Caco-2 (cell line): ENCODE data around the gene TAF3. TPM values are rescaled to one million over a fixed set of nuclear protein-coding genes. Genes with fewer than 3 reads are reported as not detected.

Experiments
- BruUV-seq: library from RNA; stranded (reverse); fragments of 400-500 nt; replicated peaks from 2 replicates; lab custom pipeline; 2021; lab: Mats Ljungman, UMichigan
- CTCF ChIA-PET: fragments of 300-600 bp; sonication (Branson Sonifier 250); formaldehyde crosslinking; loops from one replicate; lab custom pipeline; 2022; ENCODE audit warnings: antibody characterized with exemption; lab: Charles Lee
- POLR2A ChIA-PET: fragments of 300-600 bp; sonication (Branson Sonifier 250); formaldehyde crosslinking; loops from one replicate; lab custom pipeline; 2022; ENCODE audit warnings: antibody characterized with exemption; lab: Charles Lee
- DNase-seq, 2 experiments: peaks; one replicate each; pipeline versions ENCODE4 v3.0.0 to v3.0.0-alpha.2; 2020 to 2022
- H3K27me3 ChIP-seq: replicated peaks from 2 replicates; pipeline ENCODE4 v1.6.0; 2011; ENCODE audit warnings: low read length; ENCODE audit not compliant: control insufficient read depth, insufficient read depth
- H3K36me3 ChIP-seq: 2 replicates; pipeline ENCODE4 v1.5.1; 2011; ENCODE audit warnings: low read length; ENCODE audit not compliant: control insufficient read depth, insufficient read depth
- H3K4me1 ChIP-seq: fragments of 250-450 bp; sonication (Bioruptor Pico); 2 replicates; pipeline ENCODE4 v1.5.1; 2020; ENCODE audit warnings: mild to moderate bottlenecking
- H3K4me3 ChIP-seq: 2 replicates; pipeline ENCODE4 v1.5.1; 2011; ENCODE audit warnings: low read depth, mild to moderate bottlenecking, control low read depth, low read length
- H3K9me3 ChIP-seq: fragments of 250-450 bp; sonication (Bioruptor Pico); 2 replicates; pipeline ENCODE4 v1.5.1; 2020; ENCODE audit warnings: mild to moderate bottlenecking, moderate library complexity
- H3K27ac Mint-ChIP-seq: one replicate; pipeline ENCODE4 v1.8.0; 2022; ENCODE audit warnings: mixed read lengths; ENCODE audit not compliant: unreplicated experiment
- H3K27me3 Mint-ChIP-seq: one replicate; pipeline ENCODE4 v1.8.0; 2022; ENCODE audit warnings: mixed read lengths; ENCODE audit not compliant: insufficient read depth, unreplicated experiment
- H3K36me3 Mint-ChIP-seq: one replicate; pipeline ENCODE4 v1.8.0; 2022; ENCODE audit warnings: mild to moderate bottlenecking, mixed read lengths; ENCODE audit not compliant: insufficient read depth, unreplicated experiment
- H3K4me1 Mint-ChIP-seq: one replicate; pipeline ENCODE4 v1.8.0; 2022; ENCODE audit warnings: low read depth, mixed read lengths; ENCODE audit not compliant: unreplicated experiment
- H3K4me3 Mint-ChIP-seq: one replicate; pipeline ENCODE4 v1.8.0; 2022; ENCODE audit warnings: mild to moderate bottlenecking, moderate library complexity, mixed read lengths; ENCODE audit not compliant: unreplicated experiment
- H3K9me3 Mint-ChIP-seq: one replicate; pipeline ENCODE4 v1.8.0; 2022; ENCODE audit warnings: mixed read lengths; ENCODE audit not compliant: unreplicated experiment
- intact Hi-C: fragments of 100-400 bp; cut with micrococcal nuclease; formaldehyde crosslinking; loops from one replicate; pipeline ENCODE4 v1.10.0; 2022; ENCODE audit not compliant: unreplicated experiment
- total RNA-seq: library from RNA; stranded (reverse); gene quantifications from 2 replicates; pipeline ENCODE4 v1.2.3, GENCODE V29; 2022
- TF ChIP-seq, protein P1 (sequence below), 2 experiments: fragments of 200-600 bp in 1 of 2; IDR thresholded peaks; 1 replicate in 1 of 2; 2 replicates in 1 of 2; pipeline versions ENCODE4 v1.5.1 to v1.8.0; 2011 to 2022; ENCODE audit warnings: antibody characterized with exemption in 1 of 2, control low read depth in 1 of 2, inconsistent platforms in 1 of 2, low read depth in 1 of 2, low read length in 1 of 2, mild to moderate bottlenecking in 1 of 2, moderate library complexity in 1 of 2; ENCODE audit not compliant: insufficient read depth in 1 of 2, severe bottlenecking in 1 of 2, unreplicated experiment in 1 of 2

Gene TAF3
- total RNA-seq, 1 experiment from 2014 or later: 30.6 TPM

DNA sequence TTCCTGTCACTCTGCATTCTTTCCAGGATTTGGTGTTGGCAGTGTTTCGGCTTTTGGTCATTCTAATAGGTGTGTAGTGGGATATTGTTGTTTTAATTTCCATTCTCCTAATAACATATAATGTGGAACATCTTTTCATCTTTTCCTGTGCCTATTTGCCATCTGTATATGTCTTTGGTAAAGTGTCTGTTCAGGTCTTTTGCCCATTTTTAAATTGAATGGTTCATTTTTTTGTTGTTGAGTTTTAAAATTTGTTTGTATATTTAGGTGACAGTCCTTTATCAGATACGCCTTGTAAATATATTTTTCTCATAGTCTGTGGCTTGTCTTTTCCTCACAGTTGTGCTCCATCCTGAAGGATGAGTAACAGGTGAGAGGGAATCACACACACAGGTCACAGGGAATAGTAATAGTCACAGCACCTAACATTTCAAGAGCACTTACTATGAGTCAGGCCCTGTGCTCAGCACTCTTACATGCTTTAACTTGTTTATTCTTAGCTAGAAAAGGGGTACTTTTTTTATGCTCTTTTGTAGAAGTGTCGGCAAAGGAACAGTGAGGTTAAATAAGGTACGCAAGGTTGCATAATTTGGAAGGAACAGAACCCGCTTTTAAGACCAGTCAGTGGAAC lies 119.1 kb downstream of the TAF3 start:
- Histone ChIP-seq H3K4me3 (no peak overlapping the region), H3K4me1 (peaks cover 26% of the 10 kb centered on the region), H3K9me3 (no peaks in the 10 kb centered on the region), H3K36me3 (no peaks in the 10 kb centered on the region), H3K27me3 (no peaks in the 10 kb centered on the region)
- peaks cover 44% of the 10 kb centered on the region for H3K4me1 Mint-ChIP-seq
- H3K27me3 Mint-ChIP-seq: no peaks in the 10 kb centered on the region
- no peak overlapping the region for H3K4me3 Mint-ChIP-seq
- H3K27ac Mint-ChIP-seq: no peak overlapping the region
- no peak for DNase-seq
- TF ChIP-seq, protein P1, sequence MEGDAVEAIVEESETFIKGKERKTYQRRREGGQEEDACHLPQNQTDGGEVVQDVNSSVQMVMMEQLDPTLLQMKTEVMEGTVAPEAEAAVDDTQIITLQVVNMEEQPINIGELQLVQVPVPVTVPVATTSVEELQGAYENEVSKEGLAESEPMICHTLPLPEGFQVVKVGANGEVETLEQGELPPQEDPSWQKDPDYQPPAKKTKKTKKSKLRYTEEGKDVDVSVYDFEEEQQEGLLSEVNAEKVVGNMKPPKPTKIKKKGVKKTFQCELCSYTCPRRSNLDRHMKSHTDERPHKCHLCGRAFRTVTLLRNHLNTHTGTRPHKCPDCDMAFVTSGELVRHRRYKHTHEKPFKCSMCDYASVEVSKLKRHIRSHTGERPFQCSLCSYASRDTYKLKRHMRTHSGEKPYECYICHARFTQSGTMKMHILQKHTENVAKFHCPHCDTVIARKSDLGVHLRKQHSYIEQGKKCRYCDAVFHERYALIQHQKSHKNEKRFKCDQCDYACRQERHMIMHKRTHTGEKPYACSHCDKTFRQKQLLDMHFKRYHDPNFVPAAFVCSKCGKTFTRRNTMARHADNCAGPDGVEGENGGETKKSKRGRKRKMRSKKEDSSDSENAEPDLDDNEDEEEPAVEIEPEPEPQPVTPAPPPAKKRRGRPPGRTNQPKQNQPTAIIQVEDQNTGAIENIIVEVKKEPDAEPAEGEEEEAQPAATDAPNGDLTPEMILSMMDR (IDR thresholded peaks at IDR 0.05; ENCODE audit: insufficient read depth in 1 of 2, low read depth in 1 of 2, low read length in 1 of 2, severe bottlenecking in 1 of 2, unreplicated experiment in 1 of 2): no peak
- intact Hi-C loops: no loop called here
- no peaks in the 10 kb centered on the region for H3K9me3 Mint-ChIP-seq
- POLR2A ChIA-PET: no interaction called here
- no TSS peak for BruUV-seq
- H3K36me3 Mint-ChIP-seq: peaks cover 5% of the 10 kb centered on the region
- CTCF ChIA-PET: no interaction called here

DNA sequence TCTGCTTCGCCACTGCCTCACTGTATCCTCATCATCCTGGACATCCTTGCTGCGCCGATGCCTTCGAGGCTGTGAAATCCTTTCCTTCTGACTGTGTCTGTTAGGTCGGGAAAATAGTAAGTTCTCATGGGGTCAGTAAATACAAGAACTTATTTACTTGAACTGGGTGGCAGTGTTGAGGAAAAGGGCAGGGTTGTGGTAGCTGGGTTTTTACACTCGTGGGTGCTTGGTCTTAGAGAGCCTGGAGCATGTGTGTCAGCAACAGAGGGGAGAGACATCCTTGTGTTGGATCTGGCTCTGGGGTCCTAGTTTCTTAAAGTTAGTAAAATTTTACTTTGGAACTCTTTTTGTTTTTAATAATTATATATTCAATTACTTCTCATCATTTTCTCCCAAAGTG lies 123.3 kb downstream of the TAF3 start:
- Mint-ChIP-seq H3K27me3 (no peaks in the 10 kb centered on the region), H3K27ac (peak overlapping the region; percentile 13), H3K4me3 (no peak overlapping the region), H3K36me3 (no peaks in the 10 kb centered on the region), H3K4me1 (peaks cover 44% of the 10 kb centered on the region), H3K9me3 (no peaks in the 10 kb centered on the region)
- no TSS peak for BruUV-seq
- POLR2A ChIA-PET: no interaction called here
- TF ChIP-seq, protein P1 (IDR thresholded peaks at IDR 0.05; ENCODE audit: insufficient read depth in 1 of 2, low read depth in 1 of 2, low read length in 1 of 2, severe bottlenecking in 1 of 2, unreplicated experiment in 1 of 2): no peak
- CTCF ChIA-PET: interaction anchor here (0.6 kb wide), 2 partner anchors 416 to 717 kb away, joined by 3 read pairs; no protein-coding TSS in a partner anchor
- intact Hi-C loops: no loop called here
- Histone ChIP-seq H3K4me1 (peaks cover 16% of the 10 kb centered on the region), H3K4me3 (no peak overlapping the region), H3K9me3 (no peaks in the 10 kb centered on the region), H3K36me3 (no peaks in the 10 kb centered on the region), H3K27me3 (no peaks in the 10 kb centered on the region)
- no peak for DNase-seq

DNA sequence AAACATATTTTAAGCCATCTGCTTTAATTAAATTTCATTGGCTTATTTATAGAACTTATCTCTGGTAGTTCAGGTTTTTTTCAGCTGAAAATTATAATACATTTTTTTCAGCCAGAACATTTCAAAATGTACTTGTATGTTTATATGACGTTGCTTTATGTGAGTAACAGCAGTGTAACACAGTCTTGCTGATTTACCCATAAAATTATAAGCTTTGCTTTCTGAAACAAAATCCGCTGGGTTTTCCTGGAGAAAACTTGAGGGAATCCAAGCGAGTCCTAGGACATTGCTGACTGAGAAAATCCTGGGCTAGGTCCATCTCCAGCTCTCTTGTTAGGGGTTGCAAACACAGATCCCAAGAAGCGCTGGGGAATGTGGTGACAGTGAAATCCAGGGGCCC lies 124.0 kb downstream of the TAF3 start:
- no peak overlapping the region for H3K27ac Mint-ChIP-seq
- POLR2A ChIA-PET: no interaction called here

More for the DNA sequence above, 124.0 kb downstream of the TAF3 start:
- CTCF ChIA-PET: no interaction called here
- intact Hi-C loops: no loop called here
- H3K36me3 Mint-ChIP-seq: no peaks in the 10 kb centered on the region
- Histone ChIP-seq H3K4me3 (no peak overlapping the region), H3K4me1 (peaks cover 16% of the 10 kb centered on the region), H3K36me3 (no peaks in the 10 kb centered on the region), H3K9me3 (no peaks in the 10 kb centered on the region), H3K27me3 (no peaks in the 10 kb centered on the region)
- no peak overlapping the region for H3K4me3 Mint-ChIP-seq
- no peak for DNase-seq
- no peaks in the 10 kb centered on the region for H3K9me3 Mint-ChIP-seq
- BruUV-seq: no TSS peak
- TF ChIP-seq, protein P1 (IDR thresholded peaks at IDR 0.05; ENCODE audit: insufficient read depth in 1 of 2, low read depth in 1 of 2, low read length in 1 of 2, severe bottlenecking in 1 of 2, unreplicated experiment in 1 of 2): no peak
- H3K4me1 Mint-ChIP-seq: peaks cover 44% of the 10 kb centered on the region
- H3K27me3 Mint-ChIP-seq: no peaks in the 10 kb centered on the region
